A549 (cell line): ENCODE measurements around the gene ZSWIM7.

Experiments
- CHD2 ChIP-seq: fragments of 150-350 bp; IDR thresholded peaks from 2 replicates; pipeline ENCODE4 v1.6.1; 2014; ENCODE audit warnings: low read length; ENCODE audit not compliant: partially characterized antibody
- EHMT2 ChIP-seq: fragments of 200-600 bp; sonication (generic); IDR thresholded peaks from 2 replicates; pipeline ENCODE4 v1.6.1; 2016; ENCODE audit warnings: antibody characterized with exemption, low read depth, mild to moderate bottlenecking, moderate library complexity
- EP300 ChIP-seq, 2 experiments: fragments of >200 bp; sonication (Bioruptor Twin); formaldehyde crosslinking; IDR thresholded peaks; 2 replicates in 1 of 2; 3 replicates in 1 of 2; pipeline ENCODE4 v1.6.1; 2016 to 2017
- KDM1A ChIP-seq: fragments of 200-600 bp; sonication (generic); IDR thresholded peaks from 2 replicates; pipeline ENCODE4 v1.6.1; 2016; ENCODE audit warnings: low read depth, mild to moderate bottlenecking
- POLR2A ChIP-seq: IDR thresholded peaks from 2 replicates; pipeline ENCODE4 v1.6.1; 2012; ENCODE audit warnings: mild to moderate bottlenecking, low read length
- RAD21 ChIP-seq, 2 experiments: fragments of >200 bp in 1 of 2; sonication (Bioruptor Twin) in 1 of 2; formaldehyde crosslinking in 1 of 2; IDR thresholded peaks in 1 of 2; conservative IDR thresholded peaks in 1 of 2; 2 replicates in 1 of 2; 3 replicates in 1 of 2; pipeline ENCODE4 v1.6.1; 2012 to 2018; ENCODE audit warnings: inconsistent platforms in 1 of 2
- RFX5 ChIP-seq: fragments of 450-650 bp; IDR thresholded peaks from 2 replicates; pipeline ENCODE4 v1.7.1; 2014; ENCODE audit warnings: antibody characterized with exemption, mild to moderate bottlenecking, moderate library complexity
- RNF2 ChIP-seq: fragments of 200-600 bp; sonication (generic); IDR thresholded peaks from 2 replicates; pipeline ENCODE4 v1.6.1; 2016; ENCODE audit warnings: low read depth, mild to moderate bottlenecking, antibody characterized with exemption, moderate library complexity, borderline replicate concordance
- TF ChIP-seq, protein P1 (sequence below): fragments of >200 bp; sonication (Bioruptor Twin); formaldehyde crosslinking; IDR thresholded peaks from 3 replicates; pipeline ENCODE4 v1.5.1; 2016
- TF ChIP-seq, protein P2 (sequence below): fragments of 450-650 bp; IDR thresholded peaks from 2 replicates; pipeline ENCODE4 v1.6.1; 2014; ENCODE audit warnings: antibody characterized with exemption
- TF ChIP-seq, protein P3 (sequence below): IDR thresholded peaks from 2 replicates; pipeline ENCODE4 v1.6.1; 2012

DNA sequence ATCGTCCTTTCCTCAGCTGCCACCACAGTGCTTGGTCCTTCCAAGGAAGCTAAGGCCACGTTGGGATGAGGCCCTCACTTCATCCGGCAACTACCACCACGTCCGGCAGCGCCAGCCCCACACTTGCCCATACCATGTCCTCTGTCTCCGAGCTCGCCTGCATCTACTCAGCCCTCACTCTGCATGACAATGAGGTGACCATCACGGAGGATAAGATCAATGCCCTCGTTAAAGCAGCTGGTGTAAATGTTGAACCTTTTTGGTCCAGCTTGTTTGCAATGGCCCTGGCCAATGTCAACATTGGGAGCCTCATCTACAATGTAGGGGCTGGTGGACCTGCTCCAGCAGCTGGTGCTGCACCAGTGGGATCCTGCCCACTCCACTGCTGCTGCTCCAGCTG, 45.0 kb upstream of the ZSWIM7 start:
- TF ChIP-seq, protein P1, sequence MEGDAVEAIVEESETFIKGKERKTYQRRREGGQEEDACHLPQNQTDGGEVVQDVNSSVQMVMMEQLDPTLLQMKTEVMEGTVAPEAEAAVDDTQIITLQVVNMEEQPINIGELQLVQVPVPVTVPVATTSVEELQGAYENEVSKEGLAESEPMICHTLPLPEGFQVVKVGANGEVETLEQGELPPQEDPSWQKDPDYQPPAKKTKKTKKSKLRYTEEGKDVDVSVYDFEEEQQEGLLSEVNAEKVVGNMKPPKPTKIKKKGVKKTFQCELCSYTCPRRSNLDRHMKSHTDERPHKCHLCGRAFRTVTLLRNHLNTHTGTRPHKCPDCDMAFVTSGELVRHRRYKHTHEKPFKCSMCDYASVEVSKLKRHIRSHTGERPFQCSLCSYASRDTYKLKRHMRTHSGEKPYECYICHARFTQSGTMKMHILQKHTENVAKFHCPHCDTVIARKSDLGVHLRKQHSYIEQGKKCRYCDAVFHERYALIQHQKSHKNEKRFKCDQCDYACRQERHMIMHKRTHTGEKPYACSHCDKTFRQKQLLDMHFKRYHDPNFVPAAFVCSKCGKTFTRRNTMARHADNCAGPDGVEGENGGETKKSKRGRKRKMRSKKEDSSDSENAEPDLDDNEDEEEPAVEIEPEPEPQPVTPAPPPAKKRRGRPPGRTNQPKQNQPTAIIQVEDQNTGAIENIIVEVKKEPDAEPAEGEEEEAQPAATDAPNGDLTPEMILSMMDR, result no peak
- TF ChIP-seq EHMT2 (no peak), POLR2A (no peak), KDM1A (no peak), RFX5 (no peak), RAD21 (conservative IDR thresholded peaks at IDR 0.05 in 1 of 2, IDR thresholded peaks at IDR 0.05 in 1 of 2) (no peak), CHD2 (no peak), RNF2 (no peak), EP300 (IDR thresholded peaks at IDR 0.05) (no peak)
- TF ChIP-seq, protein P2, sequence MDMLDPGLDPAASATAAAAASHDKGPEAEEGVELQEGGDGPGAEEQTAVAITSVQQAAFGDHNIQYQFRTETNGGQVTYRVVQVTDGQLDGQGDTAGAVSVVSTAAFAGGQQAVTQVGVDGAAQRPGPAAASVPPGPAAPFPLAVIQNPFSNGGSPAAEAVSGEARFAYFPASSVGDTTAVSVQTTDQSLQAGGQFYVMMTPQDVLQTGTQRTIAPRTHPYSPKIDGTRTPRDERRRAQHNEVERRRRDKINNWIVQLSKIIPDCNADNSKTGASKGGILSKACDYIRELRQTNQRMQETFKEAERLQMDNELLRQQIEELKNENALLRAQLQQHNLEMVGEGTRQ, result no peak
- TF ChIP-seq, protein P3, sequence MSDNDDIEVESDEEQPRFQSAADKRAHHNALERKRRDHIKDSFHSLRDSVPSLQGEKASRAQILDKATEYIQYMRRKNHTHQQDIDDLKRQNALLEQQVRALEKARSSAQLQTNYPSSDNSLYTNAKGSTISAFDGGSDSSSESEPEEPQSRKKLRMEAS, result no peak
